GM23338 (cell line): Measurements from ENCODE around the gene BRAP. TPM values are rescaled to one million over a fixed set of nuclear protein-coding genes. Genes with fewer than 3 reads are reported as not detected.

ENCODE experiments used
- ATAC-seq: fragments of 200-7000 bp; cut with Tn5 transposase; 3 replicates; pipeline ENCODE4 v1.9.1; 2020
- DNase-seq: peaks from one replicate; pipeline ENCODE4 v3.0.0-alpha.2; 2015; ENCODE audit warnings: low spot score
- H2AFZ ChIP-seq: fragments of 200-600 bp; sonication (generic); 2 replicates; pipeline ENCODE4 v1.8.0; 2016; ENCODE audit warnings: antibody characterized with exemption, mild to moderate bottlenecking, moderate library complexity
- H3F3A ChIP-seq: fragments of 200-600 bp; sonication (generic); replicated peaks from 2 replicates; pipeline ENCODE4 v1.8.0; 2017; ENCODE audit warnings: antibody characterized with exemption, mixed run types, low read depth
- H3K27ac ChIP-seq: fragments of 200-600 bp; sonication (generic); 2 replicates; pipeline ENCODE4 v1.6.1; 2016; ENCODE audit warnings: low read depth
- H3K27me3 ChIP-seq: fragments of 200-600 bp; sonication (generic); 2 replicates; pipeline ENCODE4 v1.8.0; 2016; ENCODE audit warnings: mild to moderate bottlenecking, mixed run types, moderate library complexity; ENCODE audit not compliant: insufficient read depth
- H3K36me3 ChIP-seq: fragments of 200-600 bp; sonication (generic); 2 replicates; pipeline ENCODE4 v1.8.0; 2016; ENCODE audit warnings: mild to moderate bottlenecking; ENCODE audit not compliant: insufficient read depth
- H3K4me1 ChIP-seq: fragments of 200-600 bp; sonication (generic); 2 replicates; pipeline ENCODE4 v1.8.0; 2016; ENCODE audit warnings: mild to moderate bottlenecking, moderate library complexity; ENCODE audit not compliant: insufficient read depth
- H3K4me2 ChIP-seq: fragments of 200-600 bp; sonication (generic); 2 replicates; pipeline ENCODE4 v1.7.1; 2017; ENCODE audit warnings: mixed run types
- H3K4me3 ChIP-seq: fragments of 200-600 bp; sonication (generic); 2 replicates; pipeline ENCODE4 v1.6.1; 2016; ENCODE audit warnings: mixed run types
- H3K79me2 ChIP-seq: fragments of 200-600 bp; sonication (generic); replicated peaks from 2 replicates; pipeline ENCODE4 v1.8.0; 2017; ENCODE audit warnings: mild to moderate bottlenecking; ENCODE audit not compliant: insufficient read depth
- H3K9me2 ChIP-seq: fragments of 200-600 bp; sonication (generic); 2 replicates; pipeline ENCODE4 v1.8.0; 2017; ENCODE audit not compliant: insufficient read depth
- H4K20me1 ChIP-seq: fragments of 200-600 bp; sonication (generic); replicated peaks from 2 replicates; pipeline ENCODE4 v1.8.0; 2017; ENCODE audit warnings: mild to moderate bottlenecking; ENCODE audit not compliant: insufficient read depth
- H3K27ac Mint-ChIP-seq: 2 replicates; pipeline ENCODE4 v1.8.0; 2020; ENCODE audit warnings: inconsistent platforms, mild to moderate bottlenecking, moderate library complexity, mixed read lengths
- H3K27me3 Mint-ChIP-seq: 3 replicates; pipeline ENCODE4 v1.8.0; 2022; ENCODE audit warnings: low read depth, mild to moderate bottlenecking, moderate library complexity, mixed read lengths, inconsistent platforms; ENCODE audit not compliant: insufficient read depth, poor library complexity
- H3K36me3 Mint-ChIP-seq: 3 replicates; pipeline ENCODE4 v1.8.0; 2021; ENCODE audit warnings: low read depth, mild to moderate bottlenecking, inconsistent platforms, moderate library complexity, mixed read lengths
- H3K4me1 Mint-ChIP-seq: 3 replicates; pipeline ENCODE4 v1.8.0; 2020; ENCODE audit warnings: mild to moderate bottlenecking, inconsistent platforms, mixed read lengths
- H3K4me3 Mint-ChIP-seq: 3 replicates; pipeline ENCODE4 v1.8.0; 2021; ENCODE audit warnings: moderate library complexity, mild to moderate bottlenecking, inconsistent platforms, mixed read lengths
- H3K9me3 Mint-ChIP-seq: 3 replicates; pipeline ENCODE4 v1.8.0; 2020; ENCODE audit warnings: moderate library complexity, mild to moderate bottlenecking, inconsistent platforms, mixed read lengths
- CREB1 ChIP-seq: fragments of 250-450 bp; sonication (Bioruptor Pico); IDR thresholded peaks from 2 replicates; pipeline ENCODE4 v1.5.0; 2020; ENCODE audit warnings: low read depth, mild to moderate bottlenecking, moderate library complexity
- EZH2 ChIP-seq: fragments of 200-600 bp; sonication (generic); IDR thresholded peaks from one replicate; pipeline ENCODE4 v1.8.0; 2017; ENCODE audit warnings: antibody characterized with exemption, mild to moderate bottlenecking, low read depth; ENCODE audit not compliant: unreplicated experiment
- EZH2phosphoT487 ChIP-seq: fragments of 200-600 bp; sonication (generic); IDR thresholded peaks from one replicate; pipeline ENCODE4 v1.8.1; 2018; ENCODE audit warnings: antibody characterized with exemption; ENCODE audit not compliant: unreplicated experiment
- JUNB ChIP-seq: IDR thresholded peaks from one replicate; pipeline ENCODE4 v1.6.1; 2016; ENCODE audit warnings: antibody characterized with exemption; ENCODE audit not compliant: unreplicated experiment
- NANOG ChIP-seq: IDR thresholded peaks from 2 replicates; pipeline ENCODE4 v1.6.1; 2016; ENCODE audit warnings: antibody characterized with exemption, borderline replicate concordance
- POLR2AphosphoS5 ChIP-seq: IDR thresholded peaks from 2 replicates; pipeline ENCODE4 v1.6.1; 2016; ENCODE audit warnings: antibody characterized with exemption, low read depth
- STAT1 ChIP-seq: IDR thresholded peaks from one replicate; pipeline ENCODE4 v1.6.1; 2016; ENCODE audit warnings: antibody characterized with exemption; ENCODE audit not compliant: unreplicated experiment
- ZNF114 ChIP-seq: fragments of 250-450 bp; sonication (Bioruptor Pico); IDR thresholded peaks from 2 replicates; pipeline ENCODE4 v1.5.0; 2020; ENCODE audit warnings: mild to moderate bottlenecking, moderate library complexity
- ZNF331 ChIP-seq: fragments of 250-450 bp; sonication (Bioruptor Pico); IDR thresholded peaks from 2 replicates; pipeline ENCODE4 v1.5.0; 2020; ENCODE audit warnings: low read depth, mild to moderate bottlenecking, moderate library complexity
- polyA plus RNA-seq: library from polyadenylated mRNA; unstranded; fragments of >200 nt; fragmentation: Nextera tagmentation; extraction: Ambion mirVana; gene quantifications from 2 replicates; pipeline ENCODE4 v1.2.1, GENCODE V29; 2016
- total RNA-seq: library from RNA; depleted of rRNA; stranded (reverse); fragments of >200 nt; shearing (Covaris generic); gene quantifications from 2 replicates; pipeline ENCODE4 v1.2.3, GENCODE V29; 2014
- TF ChIP-seq, protein P1 (sequence below): IDR thresholded peaks from one replicate; pipeline ENCODE4 v1.6.1; 2018; ENCODE audit warnings: antibody characterized with exemption; ENCODE audit not compliant: unreplicated experiment
- TF ChIP-seq, protein P2 (sequence below): IDR thresholded peaks from 2 replicates; pipeline ENCODE4 v1.6.1; 2016; ENCODE audit warnings: antibody characterized with exemption
- TF ChIP-seq, protein P3 (sequence below), 2 experiments: fragments of 200-600 bp in 1 of 2; sonication (generic) in 1 of 2; conservative IDR thresholded peaks; 2 replicates each; pipeline versions ENCODE4 v1.5.1 to v1.6.1; 2016 to 2017; ENCODE audit warnings: antibody characterized with exemption in 2 of 2, low read depth in 2 of 2, mild to moderate bottlenecking in 2 of 2, moderate library complexity in 1 of 2
- TF ChIP-seq, protein P4 (sequence below): fragments of 250-450 bp; sonication (Bioruptor Pico); IDR thresholded peaks from 2 replicates; pipeline ENCODE4 v1.5.0; 2020; ENCODE audit warnings: mild to moderate bottlenecking, moderate library complexity

Gene BRAP
- total and polyA plus RNA-seq, 2 experiments from 2014 or later = 14.9 to 19.4 TPM

DNA sequence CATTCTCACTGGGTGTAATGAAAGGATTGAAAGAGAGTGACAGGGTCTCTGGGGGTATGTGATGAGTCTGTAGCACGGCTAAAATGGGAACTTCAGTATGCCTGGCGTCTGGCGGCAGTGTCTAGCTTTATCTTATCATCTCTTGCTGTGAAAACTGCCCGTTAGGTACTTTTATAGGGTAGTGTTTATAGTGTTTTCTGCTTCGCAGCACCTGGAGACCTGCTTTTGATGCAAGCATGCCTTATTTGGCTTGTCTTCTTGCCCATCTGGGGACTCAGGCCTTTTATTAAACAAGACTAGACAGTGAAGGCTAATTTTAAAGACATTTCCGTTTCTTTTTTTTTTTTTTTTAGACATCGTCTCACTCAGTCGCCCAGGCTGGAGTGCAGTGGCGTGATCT lies 44.7 kb upstream of the BRAP start:
- ATAC-seq = no peak
- Histone ChIP-seq H3K36me3 (no peaks in the 10 kb centered on the region), H2AFZ (no peak overlapping the region), H4K20me1 (no peaks in the 10 kb centered on the region), H3F3A (no peaks in the 10 kb centered on the region), H3K27ac (no peak overlapping the region), H3K4me3 (no peak overlapping the region), H3K9me2 (no peaks in the 10 kb centered on the region), H3K79me2 (no peaks in the 10 kb centered on the region), H3K4me1 (no peaks in the 10 kb centered on the region), H3K27me3 (no peaks in the 10 kb centered on the region), H3K4me2 (no peak overlapping the region)
- Mint-ChIP-seq H3K27ac (no peak overlapping the region), H3K4me1 (no peaks in the 10 kb centered on the region), H3K4me3 (no peak overlapping the region), H3K27me3 (peaks cover 5% of the 10 kb centered on the region), H3K36me3 (peaks cover 18% of the 10 kb centered on the region; the same call in 2 of the 3 replicates), H3K9me3 (peaks cover 3% of the 10 kb centered on the region; the same call in 2 of the 3 replicates)
- TF ChIP-seq POLR2AphosphoS5 (no peak), JUNB (no peak), EZH2 (no peak), EZH2phosphoT487 (no peak), CREB1 (CRISPR knock-in tag) (no peak), STAT1 (no peak), ZNF114 (no peak), NANOG (no peak), ZNF331 (CRISPR knock-in tag) (no peak)
- TF ChIP-seq, protein P1, sequence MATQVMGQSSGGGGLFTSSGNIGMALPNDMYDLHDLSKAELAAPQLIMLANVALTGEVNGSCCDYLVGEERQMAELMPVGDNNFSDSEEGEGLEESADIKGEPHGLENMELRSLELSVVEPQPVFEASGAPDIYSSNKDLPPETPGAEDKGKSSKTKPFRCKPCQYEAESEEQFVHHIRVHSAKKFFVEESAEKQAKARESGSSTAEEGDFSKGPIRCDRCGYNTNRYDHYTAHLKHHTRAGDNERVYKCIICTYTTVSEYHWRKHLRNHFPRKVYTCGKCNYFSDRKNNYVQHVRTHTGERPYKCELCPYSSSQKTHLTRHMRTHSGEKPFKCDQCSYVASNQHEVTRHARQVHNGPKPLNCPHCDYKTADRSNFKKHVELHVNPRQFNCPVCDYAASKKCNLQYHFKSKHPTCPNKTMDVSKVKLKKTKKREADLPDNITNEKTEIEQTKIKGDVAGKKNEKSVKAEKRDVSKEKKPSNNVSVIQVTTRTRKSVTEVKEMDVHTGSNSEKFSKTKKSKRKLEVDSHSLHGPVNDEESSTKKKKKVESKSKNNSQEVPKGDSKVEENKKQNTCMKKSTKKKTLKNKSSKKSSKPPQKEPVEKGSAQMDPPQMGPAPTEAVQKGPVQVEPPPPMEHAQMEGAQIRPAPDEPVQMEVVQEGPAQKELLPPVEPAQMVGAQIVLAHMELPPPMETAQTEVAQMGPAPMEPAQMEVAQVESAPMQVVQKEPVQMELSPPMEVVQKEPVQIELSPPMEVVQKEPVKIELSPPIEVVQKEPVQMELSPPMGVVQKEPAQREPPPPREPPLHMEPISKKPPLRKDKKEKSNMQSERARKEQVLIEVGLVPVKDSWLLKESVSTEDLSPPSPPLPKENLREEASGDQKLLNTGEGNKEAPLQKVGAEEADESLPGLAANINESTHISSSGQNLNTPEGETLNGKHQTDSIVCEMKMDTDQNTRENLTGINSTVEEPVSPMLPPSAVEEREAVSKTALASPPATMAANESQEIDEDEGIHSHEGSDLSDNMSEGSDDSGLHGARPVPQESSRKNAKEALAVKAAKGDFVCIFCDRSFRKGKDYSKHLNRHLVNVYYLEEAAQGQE = no peak
- TF ChIP-seq, protein P2, sequence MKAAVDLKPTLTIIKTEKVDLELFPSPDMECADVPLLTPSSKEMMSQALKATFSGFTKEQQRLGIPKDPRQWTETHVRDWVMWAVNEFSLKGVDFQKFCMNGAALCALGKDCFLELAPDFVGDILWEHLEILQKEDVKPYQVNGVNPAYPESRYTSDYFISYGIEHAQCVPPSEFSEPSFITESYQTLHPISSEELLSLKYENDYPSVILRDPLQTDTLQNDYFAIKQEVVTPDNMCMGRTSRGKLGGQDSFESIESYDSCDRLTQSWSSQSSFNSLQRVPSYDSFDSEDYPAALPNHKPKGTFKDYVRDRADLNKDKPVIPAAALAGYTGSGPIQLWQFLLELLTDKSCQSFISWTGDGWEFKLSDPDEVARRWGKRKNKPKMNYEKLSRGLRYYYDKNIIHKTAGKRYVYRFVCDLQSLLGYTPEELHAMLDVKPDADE = no peak
- TF ChIP-seq, protein P3, sequence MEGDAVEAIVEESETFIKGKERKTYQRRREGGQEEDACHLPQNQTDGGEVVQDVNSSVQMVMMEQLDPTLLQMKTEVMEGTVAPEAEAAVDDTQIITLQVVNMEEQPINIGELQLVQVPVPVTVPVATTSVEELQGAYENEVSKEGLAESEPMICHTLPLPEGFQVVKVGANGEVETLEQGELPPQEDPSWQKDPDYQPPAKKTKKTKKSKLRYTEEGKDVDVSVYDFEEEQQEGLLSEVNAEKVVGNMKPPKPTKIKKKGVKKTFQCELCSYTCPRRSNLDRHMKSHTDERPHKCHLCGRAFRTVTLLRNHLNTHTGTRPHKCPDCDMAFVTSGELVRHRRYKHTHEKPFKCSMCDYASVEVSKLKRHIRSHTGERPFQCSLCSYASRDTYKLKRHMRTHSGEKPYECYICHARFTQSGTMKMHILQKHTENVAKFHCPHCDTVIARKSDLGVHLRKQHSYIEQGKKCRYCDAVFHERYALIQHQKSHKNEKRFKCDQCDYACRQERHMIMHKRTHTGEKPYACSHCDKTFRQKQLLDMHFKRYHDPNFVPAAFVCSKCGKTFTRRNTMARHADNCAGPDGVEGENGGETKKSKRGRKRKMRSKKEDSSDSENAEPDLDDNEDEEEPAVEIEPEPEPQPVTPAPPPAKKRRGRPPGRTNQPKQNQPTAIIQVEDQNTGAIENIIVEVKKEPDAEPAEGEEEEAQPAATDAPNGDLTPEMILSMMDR (conservative IDR thresholded peaks at IDR 0.05; ENCODE audit: low read depth in 2 of 2) = no peak
- TF ChIP-seq, protein P4, sequence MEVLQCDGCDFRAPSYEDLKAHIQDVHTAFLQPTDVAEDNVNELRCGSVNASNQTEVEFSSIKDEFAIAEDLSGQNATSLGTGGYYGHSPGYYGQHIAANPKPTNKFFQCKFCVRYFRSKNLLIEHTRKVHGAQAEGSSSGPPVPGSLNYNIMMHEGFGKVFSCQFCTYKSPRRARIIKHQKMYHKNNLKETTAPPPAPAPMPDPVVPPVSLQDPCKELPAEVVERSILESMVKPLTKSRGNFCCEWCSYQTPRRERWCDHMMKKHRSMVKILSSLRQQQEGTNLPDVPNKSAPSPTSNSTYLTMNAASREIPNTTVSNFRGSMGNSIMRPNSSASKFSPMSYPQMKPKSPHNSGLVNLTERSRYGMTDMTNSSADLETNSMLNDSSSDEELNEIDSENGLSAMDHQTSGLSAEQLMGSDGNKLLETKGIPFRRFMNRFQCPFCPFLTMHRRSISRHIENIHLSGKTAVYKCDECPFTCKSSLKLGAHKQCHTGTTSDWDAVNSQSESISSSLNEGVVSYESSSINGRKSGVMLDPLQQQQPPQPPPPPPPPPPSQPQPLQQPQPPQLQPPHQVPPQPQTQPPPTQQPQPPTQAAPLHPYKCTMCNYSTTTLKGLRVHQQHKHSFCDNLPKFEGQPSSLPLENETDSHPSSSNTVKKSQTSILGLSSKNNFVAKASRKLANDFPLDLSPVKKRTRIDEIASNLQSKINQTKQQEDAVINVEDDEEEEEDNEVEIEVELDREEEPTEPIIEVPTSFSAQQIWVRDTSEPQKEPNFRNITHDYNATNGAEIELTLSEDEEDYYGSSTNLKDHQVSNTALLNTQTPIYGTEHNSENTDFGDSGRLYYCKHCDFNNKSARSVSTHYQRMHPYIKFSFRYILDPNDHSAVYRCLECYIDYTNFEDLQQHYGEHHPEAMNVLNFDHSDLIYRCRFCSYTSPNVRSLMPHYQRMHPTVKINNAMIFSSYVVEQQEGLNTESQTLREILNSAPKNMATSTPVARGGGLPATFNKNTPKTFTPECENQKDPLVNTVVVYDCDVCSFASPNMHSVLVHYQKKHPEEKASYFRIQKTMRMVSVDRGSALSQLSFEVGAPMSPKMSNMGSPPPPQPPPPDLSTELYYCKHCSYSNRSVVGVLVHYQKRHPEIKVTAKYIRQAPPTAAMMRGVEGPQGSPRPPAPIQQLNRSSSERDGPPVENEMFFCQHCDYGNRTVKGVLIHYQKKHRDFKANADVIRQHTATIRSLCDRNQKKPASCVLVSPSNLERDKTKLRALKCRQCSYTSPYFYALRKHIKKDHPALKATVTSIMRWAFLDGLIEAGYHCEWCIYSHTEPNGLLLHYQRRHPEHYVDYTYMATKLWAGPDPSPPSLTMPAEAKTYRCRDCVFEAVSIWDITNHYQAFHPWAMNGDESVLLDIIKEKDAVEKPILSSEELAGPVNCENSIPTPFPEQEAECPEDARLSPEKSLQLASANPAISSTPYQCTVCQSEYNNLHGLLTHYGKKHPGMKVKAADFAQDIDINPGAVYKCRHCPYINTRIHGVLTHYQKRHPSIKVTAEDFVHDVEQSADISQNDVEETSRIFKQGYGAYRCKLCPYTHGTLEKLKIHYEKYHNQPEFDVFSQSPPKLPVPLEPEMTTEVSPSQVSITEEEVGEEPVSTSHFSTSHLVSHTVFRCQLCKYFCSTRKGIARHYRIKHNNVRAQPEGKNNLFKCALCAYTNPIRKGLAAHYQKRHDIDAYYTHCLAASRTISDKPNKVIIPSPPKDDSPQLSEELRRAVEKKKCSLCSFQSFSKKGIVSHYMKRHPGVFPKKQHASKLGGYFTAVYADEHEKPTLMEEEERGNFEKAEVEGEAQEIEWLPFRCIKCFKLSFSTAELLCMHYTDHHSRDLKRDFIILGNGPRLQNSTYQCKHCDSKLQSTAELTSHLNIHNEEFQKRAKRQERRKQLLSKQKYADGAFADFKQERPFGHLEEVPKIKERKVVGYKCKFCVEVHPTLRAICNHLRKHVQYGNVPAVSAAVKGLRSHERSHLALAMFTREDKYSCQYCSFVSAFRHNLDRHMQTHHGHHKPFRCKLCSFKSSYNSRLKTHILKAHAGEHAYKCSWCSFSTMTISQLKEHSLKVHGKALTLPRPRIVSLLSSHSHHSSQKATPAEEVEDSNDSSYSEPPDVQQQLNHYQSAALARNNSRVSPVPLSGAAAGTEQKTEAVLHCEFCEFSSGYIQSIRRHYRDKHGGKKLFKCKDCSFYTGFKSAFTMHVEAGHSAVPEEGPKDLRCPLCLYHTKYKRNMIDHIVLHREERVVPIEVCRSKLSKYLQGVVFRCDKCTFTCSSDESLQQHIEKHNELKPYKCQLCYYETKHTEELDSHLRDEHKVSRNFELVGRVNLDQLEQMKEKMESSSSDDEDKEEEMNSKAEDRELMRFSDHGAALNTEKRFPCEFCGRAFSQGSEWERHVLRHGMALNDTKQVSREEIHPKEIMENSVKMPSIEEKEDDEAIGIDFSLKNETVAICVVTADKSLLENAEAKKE (CRISPR knock-in tag) = no peak
- no peak for DNase-seq
